ENCODE results near the gene FGD3. TPM values are rescaled to one million over a fixed set of nuclear protein-coding genes. Genes with fewer than 3 reads are reported as not detected.

The FGD3 gene
- total and polyA plus RNA-seq, 2 donors (not counting 1 experiment from before 2014, with no cell fraction given) = 130 to 134 TPM

GRCh38 chr9:93031629-93032430 lies 84.5 kb downstream of the FGD3 start:
- H3K4me1 Mint-ChIP-seq = peaks cover 61% of the 10 kb centered on the region
- no peaks in the 10 kb centered on the region for H3K27me3 Mint-ChIP-seq
- ChIA-PET CTCF (interaction anchor here (0.7 kb wide), 1 partner anchor 77 kb away, joined by 3 read pairs; no protein-coding TSS in a partner anchor), POLR2A (no interaction called here)
- Histone ChIP-seq H3K9me3 (ENCODE audit: control extremely low read depth in 1 of 3, control insufficient read depth in 2 of 3, insufficient read depth in 1 of 3, low read length in 2 of 3) (no peaks in the 10 kb centered on the region), H3K4me2 (replicated peaks; ENCODE audit: low read depth, low read length, poor library complexity, severe bottlenecking) (no peak overlapping the region), H3K4me1 (ENCODE audit: control insufficient read depth in 2 of 2, insufficient read depth in 2 of 2, low read length in 2 of 2) (peaks cover 31 to 46% of the 10 kb centered on the region in 2 donors), H3K27ac (ENCODE audit: low read length in 2 of 2) (no peak overlapping the region), H3K79me2 (ENCODE audit: control insufficient read depth, insufficient read depth, low read length) (peaks cover 8% of the 10 kb centered on the region), H3K36me3 (replicated peaks in 1 of 2; ENCODE audit: control extremely low read depth in 1 of 2, control insufficient read depth in 1 of 2, extremely low read depth in 1 of 2, insufficient read depth in 2 of 2, low read length in 1 of 2) (peaks cover 0 to 73% of the 10 kb centered on the region in 2 experiments), H3K4me3 (ENCODE audit: control extremely low read depth in 1 of 5, extremely low read depth in 1 of 5, insufficient read depth in 1 of 5, low read depth in 2 of 5, low read length in 4 of 5) (no peak overlapping the region), H2AFZ (ENCODE audit: insufficient read depth, low read depth, low read length, poor library complexity, severe bottlenecking) (no peak overlapping the region), H4K20me1 (ENCODE audit: control insufficient read depth, insufficient read depth, low read length, poor library complexity, severe bottlenecking) (peaks cover 5% of the 10 kb centered on the region), H3K27me3 (replicated peaks in 1 of 4; ENCODE audit: control extremely low read depth in 1 of 4, control insufficient read depth in 3 of 4, insufficient read depth in 4 of 4, low read length in 3 of 4) (no peaks in the 10 kb centered on the region), H3K9ac (ENCODE audit: low read length) (no peak overlapping the region)
- WGBS (ENCODE audit: insufficient coverage) = 81% methylated on average over 6 of the region's 10 CpGs
- intact Hi-C loops (cut with micrococcal nuclease) = no loop called here
- H3K27ac Mint-ChIP-seq = peak overlapping the region; percentile 89
- TF ChIP-seq CTCF (IDR thresholded peaks at IDR 0.05) (no peak), EZH2 (IDR thresholded peaks at IDR 0.05; ENCODE audit: borderline replicate concordance, insufficient read depth, low read depth, low read length, poor library complexity, severe bottlenecking) (no peak)
- no peak overlapping the region for H3K4me3 Mint-ChIP-seq
- ATAC-seq (ENCODE audit: low read depth) = no peak
- H3K9me3 Mint-ChIP-seq (ENCODE audit: insufficient read depth) = no peaks in the 10 kb centered on the region
- DNase-seq = no peak

GRCh38 chr9:93032545-93032944 lies 85.2 kb downstream of the FGD3 start:
- Histone ChIP-seq H3K27ac (ENCODE audit: low read length in 2 of 2) (no peak overlapping the region), H3K4me1 (ENCODE audit: control insufficient read depth in 2 of 2, insufficient read depth in 2 of 2, low read length in 2 of 2) (peaks cover 24 to 44% of the 10 kb centered on the region in 2 donors), H4K20me1 (ENCODE audit: control insufficient read depth, insufficient read depth, low read length, poor library complexity, severe bottlenecking) (peaks cover 5% of the 10 kb centered on the region), H3K4me3 (ENCODE audit: control extremely low read depth in 1 of 5, extremely low read depth in 1 of 5, insufficient read depth in 1 of 5, low read depth in 2 of 5, low read length in 4 of 5) (no peak overlapping the region), H3K9me3 (ENCODE audit: control extremely low read depth in 1 of 3, control insufficient read depth in 2 of 3, insufficient read depth in 1 of 3, low read length in 2 of 3) (no peaks in the 10 kb centered on the region), H3K36me3 (replicated peaks in 1 of 2; ENCODE audit: control extremely low read depth in 1 of 2, control insufficient read depth in 1 of 2, extremely low read depth in 1 of 2, insufficient read depth in 2 of 2, low read length in 1 of 2) (peaks cover 0 to 73% of the 10 kb centered on the region in 2 experiments), H3K27me3 (replicated peaks in 1 of 4; ENCODE audit: control extremely low read depth in 1 of 4, control insufficient read depth in 3 of 4, insufficient read depth in 4 of 4, low read length in 3 of 4) (no peaks in the 10 kb centered on the region), H2AFZ (ENCODE audit: insufficient read depth, low read depth, low read length, poor library complexity, severe bottlenecking) (no peak overlapping the region), H3K79me2 (ENCODE audit: control insufficient read depth, insufficient read depth, low read length) (peaks cover 8% of the 10 kb centered on the region), H3K4me2 (replicated peaks; ENCODE audit: low read depth, low read length, poor library complexity, severe bottlenecking) (no peak overlapping the region), H3K9ac (ENCODE audit: low read length) (no peak overlapping the region)
- 95% methylated on average over 12 of the region's 12 CpGs for WGBS (ENCODE audit: insufficient coverage)
- Mint-ChIP-seq H3K4me3 (no peak overlapping the region), H3K27me3 (no peaks in the 10 kb centered on the region), H3K27ac (peak overlapping the region; percentile 89), H3K9me3 (ENCODE audit: insufficient read depth) (no peaks in the 10 kb centered on the region), H3K4me1 (peaks cover 60% of the 10 kb centered on the region)
- ATAC-seq (ENCODE audit: low read depth) = no peak
- ChIA-PET CTCF (no interaction called here), POLR2A (interaction anchor here (0.7 kb wide), 1 partner anchor 20 kb away, joined by 3 read pairs; no protein-coding TSS in a partner anchor)
- DNase-seq = no peak
- intact Hi-C loops (cut with micrococcal nuclease) = no loop called here
- TF ChIP-seq CTCF (IDR thresholded peaks at IDR 0.05) (no peak), EZH2 (IDR thresholded peaks at IDR 0.05; ENCODE audit: borderline replicate concordance, insufficient read depth, low read depth, low read length, poor library complexity, severe bottlenecking) (no peak)

Measured in B cell (primary cell).